Keratinocyte (primary cell): ENCODE data around the gene TFAP2B. TPM values are rescaled to one million over a fixed set of nuclear protein-coding genes. Genes with fewer than 3 reads are reported as not detected.

Source experiments
- DNase-seq: peaks from one replicate; pipeline ENCODE4 v3.0.0-alpha.2; 2011; ENCODE audit warnings: low read depth, missing footprints, low spot score
- FAIRE-seq: peaks from 2 replicates; lab custom pipeline; 2011; peaks lifted over from hg19 to GRCh38; lab: Jason Lieb, UNC
- H2AFZ ChIP-seq: 2 replicates; pipeline ENCODE4 v1.6.0; 2012; ENCODE audit warnings: low read length, control low read depth, inconsistent platforms; ENCODE audit not compliant: control insufficient read depth
- H3K27ac ChIP-seq: 2 replicates; pipeline ENCODE4 v1.5.1; 2011; ENCODE audit warnings: low read length; ENCODE audit not compliant: control insufficient read depth, insufficient read depth
- H3K27me3 ChIP-seq: 3 replicates; pipeline ENCODE4 v1.6.0; 2011; ENCODE audit warnings: low read length; ENCODE audit not compliant: control insufficient read depth, insufficient read depth; ENCODE audit errors: extremely low read depth
- H3K36me3 ChIP-seq, 2 experiments: 2 replicates in 1 of 2; 3 replicates in 1 of 2; pipeline ENCODE4 v1.5.1; 2011; ENCODE audit warnings: low read length in 2 of 2, mild to moderate bottlenecking in 1 of 2; ENCODE audit not compliant: control insufficient read depth in 2 of 2, insufficient read depth in 2 of 2; ENCODE audit errors: extremely low read depth in 1 of 2
- H3K4me1 ChIP-seq: 3 replicates; pipeline ENCODE4 v1.5.1; 2011; ENCODE audit warnings: low read length; ENCODE audit not compliant: control insufficient read depth, insufficient read depth; ENCODE audit errors: extremely low read depth
- H3K4me2 ChIP-seq: 3 replicates; pipeline ENCODE4 v1.6.0; 2011; ENCODE audit warnings: low read depth, low read length; ENCODE audit not compliant: control insufficient read depth, insufficient read depth; ENCODE audit errors: extremely low read depth
- H3K4me3 ChIP-seq, 3 experiments: fragments of 200-600 bp in 1 of 3; sonication (generic) in 1 of 3; 2 replicates in 2 of 3; 3 replicates in 1 of 3; pipeline ENCODE4 v1.5.1; 2011 to 2016; ENCODE audit warnings: low read length in 3 of 3, mild to moderate bottlenecking in 3 of 3, control low read depth in 2 of 3, inconsistent platforms in 1 of 3, low read depth in 1 of 3, mixed read lengths in 1 of 3, mixed run types in 1 of 3, moderate library complexity in 1 of 3; ENCODE audit not compliant: control insufficient read depth in 2 of 3, insufficient read depth in 2 of 3; ENCODE audit errors: extremely low read depth in 1 of 3
- H3K79me2 ChIP-seq: 2 replicates; pipeline ENCODE4 v1.6.0; 2012; ENCODE audit warnings: low read length; ENCODE audit not compliant: control insufficient read depth, insufficient read depth
- H3K9ac ChIP-seq: 3 replicates; pipeline ENCODE4 v1.6.0; 2011; ENCODE audit warnings: low read length; ENCODE audit not compliant: control insufficient read depth, insufficient read depth; ENCODE audit errors: extremely low read depth
- H3K9me1 ChIP-seq: 3 replicates; pipeline ENCODE4 v1.6.0; 2011; ENCODE audit warnings: low read length; ENCODE audit not compliant: control insufficient read depth, insufficient read depth; ENCODE audit errors: extremely low read depth
- H3K9me3 ChIP-seq: 2 replicates; pipeline ENCODE4 v1.5.1; 2012; ENCODE audit warnings: low read depth, low read length; ENCODE audit not compliant: control insufficient read depth
- H4K20me1 ChIP-seq: 3 replicates; pipeline ENCODE4 v1.6.0; 2011; ENCODE audit warnings: low read length; ENCODE audit not compliant: control insufficient read depth, insufficient read depth; ENCODE audit errors: extremely low read depth
- CTCF ChIP-seq, 3 experiments: IDR thresholded peaks in 1 of 3; conservative IDR thresholded peaks in 1 of 3; optimal IDR thresholded peaks in 1 of 3; 2 replicates in 2 of 3; 3 replicates in 1 of 3; pipeline versions ENCODE3 to v1.5.1; 2011; ENCODE audit warnings: low read length in 3 of 3, mild to moderate bottlenecking in 3 of 3, moderate library complexity in 2 of 3, control low read depth in 1 of 3, inconsistent platforms in 1 of 3; ENCODE audit not compliant: insufficient read depth in 2 of 3; ENCODE audit errors: extremely low read depth in 1 of 3
- EZH2 ChIP-seq: IDR thresholded peaks from one replicate; pipeline ENCODE4 v1.6.1; 2012; ENCODE audit warnings: inconsistent platforms, mild to moderate bottlenecking, low read length, moderate library complexity
- dilution Hi-C: fragments of 300-500 bp; cut with MboI; formaldehyde crosslinking; loops from one replicate; pipeline ENCODE4 v1.7.0; 2020; ENCODE audit warnings: low sequenced_read_pairs; ENCODE audit not compliant: extremely low pct_ligation_motif_present
- polyA plus RNA-seq, 5 experiments: library from polyadenylated mRNA; depleted of rRNA in 3 of 5; stranded (reverse) in 3 of 5; stranded (forward) in 1 of 5; unstranded in 1 of 5; fragments of >200 nt; gene quantifications; 1 replicate in 1 of 5; 2 replicates in 3 of 5; 3 replicates in 1 of 5; pipeline versions ENCODE4 v1.2.1 to v1.2.3, GENCODE V29; 2011 to 2012; ENCODE audit warnings: missing spikeins in 2 of 5, low read depth in 1 of 5, low replicate concordance in 1 of 5

Gene TFAP2B
- polyA plus RNA-seq, 1 donor (not counting 4 experiments of a cell fraction or from before 2014, with no cell fraction given), result 0.01 TPM

GRCh38 chr6:50853939-50854338 is 35.3 kb downstream of the TFAP2B start:
- Histone ChIP-seq H3K79me2 (no peaks in the 10 kb centered on the region), H3K4me1 (peaks cover 8% of the 10 kb centered on the region), H3K4me3 (no peak overlapping the region), H3K4me2 (no peak overlapping the region), H3K27me3 (peaks cover 15% of the 10 kb centered on the region), H3K9ac (no peak overlapping the region), H3K36me3 (no peaks in the 10 kb centered on the region), H2AFZ (no peak overlapping the region), H3K27ac (no peak overlapping the region), H4K20me1 (no peaks in the 10 kb centered on the region), H3K9me3 (no peaks in the 10 kb centered on the region), H3K9me1 (no peaks in the 10 kb centered on the region)
- FAIRE-seq (no peak), DNase-seq (no peak)
- no peak for TF ChIP-seq CTCF (optimal IDR thresholded peaks at IDR 0.05 in 1 of 3, IDR thresholded peaks at IDR 0.05 in 1 of 3, conservative IDR thresholded peaks at IDR 0.05 in 1 of 3; ENCODE audit: extremely low read depth in 1 of 3, insufficient read depth in 2 of 3, low read length in 3 of 3)
- no peak for TF ChIP-seq EZH2
- dilution Hi-C loops, result no loop called here

GRCh38 chr6:50861692-50862091 is 43.0 kb downstream of the TFAP2B start:
- dilution Hi-C loops, result no loop called here
- Histone ChIP-seq H3K79me2 (no peaks in the 10 kb centered on the region), H3K4me2 (no peak overlapping the region), H3K27me3 (no peaks in the 10 kb centered on the region), H3K4me1 (no peaks in the 10 kb centered on the region), H3K27ac (no peak overlapping the region), H3K9me1 (no peaks in the 10 kb centered on the region), H3K9ac (no peak overlapping the region), H2AFZ (no peak overlapping the region), H3K36me3 (no peaks in the 10 kb centered on the region), H3K9me3 (no peaks in the 10 kb centered on the region), H3K4me3 (no peak overlapping the region), H4K20me1 (no peaks in the 10 kb centered on the region)
- FAIRE-seq (no peak), DNase-seq (no peak)
- TF ChIP-seq EZH2 (no peak), CTCF (optimal IDR thresholded peaks at IDR 0.05 in 1 of 3, IDR thresholded peaks at IDR 0.05 in 1 of 3, conservative IDR thresholded peaks at IDR 0.05 in 1 of 3; ENCODE audit: extremely low read depth in 1 of 3, insufficient read depth in 2 of 3, low read length in 3 of 3) (no peak)
